Transverse colon (tissue), 3 donors: ENCODE measurements around the gene SDR42E1.

Experiments
- CTCF ChIP-seq, 5 experiments: fragments of 200-600 bp in 3 of 5; fragments of 450-650 bp in 2 of 5; sonication (generic) in 3 of 5; IDR thresholded peaks; 1 replicate in 2 of 5; 2 replicates in 3 of 5; pipeline ENCODE4 v1.5.1; 2016 to 2017; ENCODE audit warnings: antibody characterized with exemption in 5 of 5, inconsistent platforms in 3 of 5, mild to moderate bottlenecking in 2 of 5, moderate library complexity in 1 of 5
- POLR2A ChIP-seq: fragments of 450-650 bp; IDR thresholded peaks from one replicate; pipeline ENCODE4 v1.6.1; 2016; ENCODE audit warnings: antibody characterized with exemption, mild to moderate bottlenecking, moderate library complexity

- TF ChIP-seq CTCF (IDR thresholded peaks at IDR 0.05) (no peak), POLR2A (no peak)
Observed at GRCh38 chr16:82051656-82052055, 40.4 kb upstream of the SDR42E1 start.
